SK-N-SH (cell line): ENCODE measurements around the gene SH3PXD2A. TPM values are rescaled to one million over a fixed set of nuclear protein-coding genes. Genes with fewer than 3 reads are reported as not detected.
A peak's percentile ranks its signal among the peaks of the same experiment; 100 is the strongest.

Experiments
- CTCF ChIA-PET: fragments of 300-600, 350-600 bp; formaldehyde crosslinking; extraction: SDS; loops from one replicate; lab custom pipeline; 2021; lab: Yijun Ruan, JAX
- POLR2A ChIA-PET: fragments of 350-600 bp; sonication (Branson Sonifier 250); formaldehyde crosslinking; extraction: SDS; loops from one replicate; lab custom pipeline; 2020; ENCODE audit warnings: antibody characterized with exemption, inconsistent platforms; lab: Yijun Ruan, JAX
- DNase-seq: peaks from one replicate; pipeline ENCODE4 v3.0.0; 2012
- H2AFZ ChIP-seq: fragments of 200-600 bp; sonication (generic); 2 replicates; pipeline ENCODE4 v1.8.1; 2016; ENCODE audit warnings: antibody characterized with exemption, mild to moderate bottlenecking, low read depth
- H3F3A ChIP-seq: fragments of 200-600 bp; sonication (generic); replicated peaks from 2 replicates; pipeline ENCODE3; 2016; ENCODE audit warnings: antibody characterized with exemption, mild to moderate bottlenecking; ENCODE audit not compliant: insufficient read depth
- H3K27ac ChIP-seq, 2 experiments: fragments of 200-500 bp in 1 of 2; fragments of 200-600 bp in 1 of 2; sonication (Bioruptor generic) in 1 of 2; sonication (generic), shearing (Covaris generic) in 1 of 2; 2 replicates each; pipeline versions ENCODE4 v1.5.1 to v1.6.1; 2014 to 2016; ENCODE audit warnings: low read depth in 2 of 2, inconsistent platforms in 1 of 2, low read length in 1 of 2, mild to moderate bottlenecking in 1 of 2, mixed read lengths in 1 of 2
- H3K27me3 ChIP-seq: fragments of 200-600 bp; sonication (generic), shearing (Covaris generic); 2 replicates; pipeline ENCODE4 v1.6.1; 2016; ENCODE audit warnings: mixed run types; ENCODE audit not compliant: insufficient read depth
- H3K36me3 ChIP-seq, 2 experiments: fragments of 200-500 bp in 1 of 2; fragments of 200-600 bp in 1 of 2; sonication (Bioruptor generic) in 1 of 2; sonication (generic) in 1 of 2; replicated peaks in 1 of 2; 2 replicates each; pipeline versions ENCODE3 to v1.5.1; 2014 to 2016; ENCODE audit warnings: low read length in 1 of 2, mild to moderate bottlenecking in 1 of 2; ENCODE audit not compliant: insufficient read depth in 2 of 2, control insufficient read depth in 1 of 2
- H3K4me1 ChIP-seq, 2 experiments: fragments of 200-500 bp in 1 of 2; fragments of 200-600 bp in 1 of 2; sonication (Bioruptor generic) in 1 of 2; sonication (generic), shearing (Covaris generic) in 1 of 2; 2 replicates each; pipeline versions ENCODE4 v1.5.1 to v1.6.1; 2014 to 2016; ENCODE audit warnings: low read depth in 1 of 2, low read length in 1 of 2, mixed run types in 1 of 2; ENCODE audit not compliant: insufficient read depth in 2 of 2, control insufficient read depth in 1 of 2
- H3K4me2 ChIP-seq: fragments of 200-600 bp; sonication (generic), shearing (Covaris generic); 2 replicates; pipeline ENCODE4 v1.6.1; 2017; ENCODE audit warnings: mixed run types
- H3K4me3 ChIP-seq, 2 experiments: fragments of 200-500 bp in 1 of 2; fragments of 200-600 bp in 1 of 2; sonication (Bioruptor generic) in 1 of 2; sonication (generic), shearing (Covaris generic) in 1 of 2; 2 replicates each; pipeline versions ENCODE4 v1.5.1 to v1.8.1; 2014 to 2016; ENCODE audit warnings: low read depth in 2 of 2, inconsistent platforms in 1 of 2, low read length in 1 of 2, mild to moderate bottlenecking in 1 of 2, mixed read lengths in 1 of 2, moderate library complexity in 1 of 2
- H3K79me2 ChIP-seq: fragments of 200-600 bp; sonication (generic); 2 replicates; pipeline ENCODE4 v1.8.1; 2017; ENCODE audit warnings: mild to moderate bottlenecking; ENCODE audit not compliant: insufficient read depth
- H3K9ac ChIP-seq: fragments of 200-600 bp; sonication (generic); 2 replicates; pipeline ENCODE4 v1.6.1; 2017; ENCODE audit warnings: mixed run types
- H3K9me2 ChIP-seq: fragments of 200-600 bp; sonication (generic); 2 replicates; pipeline ENCODE4 v1.6.1; 2017; ENCODE audit warnings: mixed run types
- H3K9me3 ChIP-seq: fragments of 200-600 bp; sonication (generic); 2 replicates; pipeline ENCODE4 v1.6.1; 2017; ENCODE audit warnings: mixed run types, mild to moderate bottlenecking, moderate library complexity
- H4K20me1 ChIP-seq: fragments of 200-600 bp; sonication (generic); 2 replicates; pipeline ENCODE4 v1.6.1; 2017; ENCODE audit warnings: mild to moderate bottlenecking, mixed run types; ENCODE audit not compliant: insufficient read depth
- CHD2 ChIP-seq: fragments of 150-350 bp; IDR thresholded peaks from 2 replicates; pipeline ENCODE4 v1.6.1; 2018; ENCODE audit warnings: low read length; ENCODE audit not compliant: partially characterized antibody
- CTCF ChIP-seq: fragments of 200-600 bp; sonication (generic); IDR thresholded peaks from 2 replicates; pipeline ENCODE4 v1.6.1; 2017; ENCODE audit warnings: antibody characterized with exemption, mild to moderate bottlenecking, moderate library complexity
- EP300 ChIP-seq, 2 experiments: IDR thresholded peaks; 2 replicates each; pipeline versions ENCODE4 v1.4.0 to v1.6.1; 2012; ENCODE audit warnings: borderline replicate concordance in 1 of 2, low read depth in 1 of 2, low read length in 1 of 2
- FOSL2 ChIP-seq: IDR thresholded peaks from 2 replicates; pipeline ENCODE4 v1.4.0; 2012; ENCODE audit warnings: low read depth, mild to moderate bottlenecking, moderate library complexity, borderline replicate concordance
- FOXJ3 ChIP-seq: sonication (generic); formaldehyde crosslinking; IDR thresholded peaks from 2 replicates; pipeline ENCODE4 v1.5.1; 2020; ENCODE audit warnings: mild to moderate bottlenecking, missing genetic modification reagents
- FOXM1 ChIP-seq: IDR thresholded peaks from 2 replicates; pipeline ENCODE4 v1.4.0; 2012; ENCODE audit warnings: low read depth, mild to moderate bottlenecking
- GATA2 ChIP-seq: sonication (generic); formaldehyde crosslinking; IDR thresholded peaks from 2 replicates; pipeline ENCODE4 v1.5.0; 2020; ENCODE audit warnings: mild to moderate bottlenecking, missing genetic modification reagents
- IRF3 ChIP-seq: fragments of 150-350 bp; IDR thresholded peaks from 2 replicates; pipeline ENCODE4 v1.6.1; 2016; ENCODE audit warnings: mild to moderate bottlenecking, low read depth, low read length
- NFIC ChIP-seq: IDR thresholded peaks from 2 replicates; pipeline ENCODE4 v1.4.0; 2012; ENCODE audit warnings: borderline replicate concordance
- RAD21 ChIP-seq: IDR thresholded peaks from 2 replicates; pipeline ENCODE4 v1.6.1; 2012; ENCODE audit warnings: mild to moderate bottlenecking, low read length
- RCOR1 ChIP-seq: fragments of 150-350 bp; IDR thresholded peaks from 2 replicates; pipeline ENCODE4 v1.6.1; 2017; ENCODE audit warnings: antibody characterized with exemption, low read length
- REST ChIP-seq: IDR thresholded peaks from 2 replicates; pipeline ENCODE4 v1.6.1; 2012; ENCODE audit warnings: mild to moderate bottlenecking, low read depth, low read length, moderate library complexity
- RFX5 ChIP-seq: IDR thresholded peaks from 2 replicates; pipeline ENCODE4 v1.6.1; 2012; ENCODE audit warnings: mild to moderate bottlenecking, improper control_type of control experiment, low read length
- RXRA ChIP-seq: IDR thresholded peaks from 2 replicates; pipeline ENCODE4 v1.4.0; 2012; ENCODE audit warnings: low read depth, mild to moderate bottlenecking, borderline replicate concordance
- SMC3 ChIP-seq: IDR thresholded peaks from 2 replicates; pipeline ENCODE4 v1.6.1; 2012; ENCODE audit warnings: low read depth, low read length, improper control_type of control experiment
- TEAD4 ChIP-seq: IDR thresholded peaks from 2 replicates; pipeline ENCODE4 v1.4.0; 2012; ENCODE audit warnings: mild to moderate bottlenecking, borderline replicate concordance; ENCODE audit not compliant: insufficient read depth
- USF1 ChIP-seq: IDR thresholded peaks from 2 replicates; pipeline ENCODE4 v1.4.0; 2012; ENCODE audit warnings: low read depth, borderline replicate concordance
- USF2 ChIP-seq: fragments of 150-350 bp; IDR thresholded peaks from 2 replicates; pipeline ENCODE4 v1.6.1; 2017; ENCODE audit warnings: antibody characterized with exemption, low read length, low read depth, borderline replicate concordance
- YY1 ChIP-seq: IDR thresholded peaks from 2 replicates; pipeline ENCODE4 v1.4.0; 2012; ENCODE audit warnings: low read depth, mild to moderate bottlenecking
- ZBTB33 ChIP-seq: IDR thresholded peaks from 2 replicates; pipeline ENCODE4 v1.4.0; 2012; ENCODE audit warnings: low read depth, borderline replicate concordance
- WGBS: methylation state at CpG from one replicate; pipeline ENCODE4 v1.1.6; 2017; ENCODE audit warnings: low lambda C conversion rate; 5-methylcytosine and 5-hydroxymethylcytosine counted together
- polyA plus RNA-seq, 3 experiments: library from polyadenylated mRNA; depleted of rRNA; stranded (reverse); fragments of >200 nt; gene quantifications; 2 replicates each; pipeline ENCODE4 v1.2.3, GENCODE V29; 2012

Gene SH3PXD2A
- polyA plus RNA-seq, 1 of the 3 experiments (the other 2 are of a cell fraction) = 2.5 TPM

GRCh38 chr10:103722632-103723031 lies 132.7 kb downstream of the SH3PXD2A start:
- Histone ChIP-seq H3K9ac (no peak overlapping the region), H3K79me2 (no peaks in the 10 kb centered on the region), H3K4me2 (no peak overlapping the region), H3K9me2 (no peaks in the 10 kb centered on the region), H3K27me3 (no peaks in the 10 kb centered on the region), H3K27ac (peak overlapping the region in 1 of 2 experiments; percentile 80; a peak in 2 of 4 replicates), H3K36me3 (no peaks in the 10 kb centered on the region), H3K9me3 (no peaks in the 10 kb centered on the region), H3F3A (no peaks in the 10 kb centered on the region), H3K4me3 (no peak overlapping the region), H4K20me1 (no peaks in the 10 kb centered on the region), H2AFZ (no peak overlapping the region), H3K4me1 (peaks cover 2 to 59% of the 10 kb centered on the region in 2 experiments; a peak in 1 of 4 replicates)
- ChIA-PET POLR2A (interaction anchor here (0.7 to 2.6 kb wide), 6 partner anchors 10 to 134 kb away, joined by 3 to 17 read pairs (median 4); no protein-coding TSS in a partner anchor), CTCF (interaction anchor here (0.9 to 2.5 kb wide), 9 partner anchors 10 to 162 kb away, joined by 3 to 14 read pairs (median 6); partner anchors contain the start of gene SH3PXD2A)
- 75% methylated on average over 4 of the region's 7 CpGs for WGBS
- TF ChIP-seq USF1 (no peak), IRF3 (no peak), SMC3 (no peak), CHD2 (no peak), GATA2 (CRISPR knock-in tag) (peak; percentile 89), CTCF (no peak), EP300 (IDR thresholded peaks at IDR 0.05; ENCODE audit: borderline replicate concordance in 1 of 2, low read depth in 1 of 2, low read length in 1 of 2) (peak in 1 of 2 experiments; percentile 79; a peak in 2 of 4 replicates), RFX5 (no peak), FOXM1 (no peak), ZBTB33 (no peak), RXRA (no peak), YY1 (no peak), FOXJ3 (CRISPR knock-in tag) (peak; percentile 47), TEAD4 (no peak), NFIC (no peak), FOSL2 (no peak), RAD21 (no peak), RCOR1 (peak; percentile 60; the same call in 1 of the 2 replicates), REST (no peak), USF2 (no peak)
- DNase-seq = no peak
